Activated naive CD4-positive, alpha-beta T cell treated with anti-CD3 and anti-CD28 coated beads, Interleukin-2, amount 50 U/mL, for 72 hours (primary cell): ENCODE results near the gene SPEM3. TPM values are rescaled to one million over a fixed set of nuclear protein-coding genes. Genes with fewer than 3 reads are reported as not detected.

ENCODE experiments used
- ATAC-seq, 2 donors: fragments of 150-1000 bp; cut with Tn5 transposase; 2 replicates each; pipeline ENCODE4 v1.10.0; 2021; ENCODE audit warnings: mild to moderate bottlenecking in 2 of 2, moderate library complexity in 2 of 2
- DNase-seq, 2 donors: peaks; one replicate each; pipeline ENCODE4 v3.0.0; 2021 to 2022; ENCODE audit warnings: low spot score in 2 of 2
- H3K27ac Mint-ChIP-seq, 2 donors: one replicate each; pipeline ENCODE4 v1.8.0; 2022; ENCODE audit warnings: mild to moderate bottlenecking in 2 of 2, mixed read lengths in 2 of 2
- H3K36me3 Mint-ChIP-seq, 2 donors: one replicate each; pipeline ENCODE4 v1.8.0; 2022; ENCODE audit warnings: mixed read lengths in 2 of 2
- H3K9me3 Mint-ChIP-seq, 2 donors: one replicate each; pipeline ENCODE4 v1.8.0; 2022; ENCODE audit warnings: mixed read lengths in 2 of 2
- total RNA-seq, 2 donors: library from RNA; stranded (reverse); gene quantifications; one replicate each; pipeline ENCODE4 v1.2.3, GENCODE V29; 2022

Gene SPEM3
- not detected for total RNA-seq

- Mint-ChIP-seq H3K27ac (peak within 1 kb of the TSS in 1 of 2 donors; percentile 55), H3K9me3 (no peaks in the 10 kb centered on the region), H3K36me3 (no peaks in the 10 kb centered on the region)
- DNase-seq (no peak), ATAC-seq (no peak)
Observed at GRCh38 chr17:7428557-7428956, at the start of gene SPEM3. Gene SPEM3 (plus strand): TSS chr17:7428857. CDS start chr17:7428903, 46 bp downstream.

DNA sequence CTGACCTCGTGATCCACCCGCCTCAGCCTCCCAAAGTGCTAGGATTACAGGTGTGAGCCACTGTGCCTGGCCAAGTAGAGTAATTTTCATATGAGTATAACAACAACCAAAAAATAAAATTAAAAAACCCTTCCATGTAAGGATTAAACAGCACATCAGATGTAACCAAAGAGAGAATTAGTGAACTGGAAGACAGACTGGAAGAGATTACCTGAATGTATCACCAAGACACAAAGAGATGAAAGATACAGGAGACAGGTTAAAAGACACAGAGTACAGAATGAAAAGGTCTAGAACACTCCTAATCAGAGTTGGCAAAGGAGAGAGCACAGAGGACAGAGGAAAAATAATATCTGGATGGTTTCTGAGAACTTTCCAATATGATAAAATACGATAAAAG, 49.5 kb upstream of the SPEM3 start:
- DNase-seq (no peak), ATAC-seq (no peak)
- Mint-ChIP-seq H3K9me3 (peaks cover 0 to 6% of the 10 kb centered on the region in 2 donors), H3K36me3 (peaks cover 0 to 6% of the 10 kb centered on the region in 2 donors), H3K27ac (no peak overlapping the region)

DNA sequence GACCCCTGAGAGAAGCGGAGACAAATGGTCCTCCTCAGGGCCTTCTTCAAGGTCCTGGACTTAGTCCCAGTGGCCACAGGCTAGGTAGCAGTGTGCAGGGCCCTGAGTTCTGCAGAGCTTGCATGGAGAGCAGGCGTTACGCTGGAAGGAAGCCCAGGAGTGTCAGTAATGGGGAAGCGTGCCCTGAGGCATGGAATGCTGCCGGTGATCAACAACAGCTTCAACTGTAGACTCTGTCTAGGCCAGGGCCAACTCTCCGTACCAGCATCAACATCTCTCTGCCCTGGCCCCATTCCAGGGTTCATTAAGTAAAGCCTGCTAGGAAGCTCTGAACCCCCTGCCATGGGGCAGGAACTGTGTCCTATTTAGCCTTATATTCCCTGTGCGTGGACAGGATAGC, 48.3 kb upstream of the SPEM3 start:
- no peak overlapping the region for H3K27ac Mint-ChIP-seq
- H3K9me3 Mint-ChIP-seq: peaks cover 0 to 6% of the 10 kb centered on the region in 2 donors
- ATAC-seq (no peak), DNase-seq (no peak)
- H3K36me3 Mint-ChIP-seq: peaks cover 0 to 6% of the 10 kb centered on the region in 2 donors

GRCh38 chr17:7380855-7381683, 47.6 kb upstream of the SPEM3 start, which contains the start of gene TNK1:
Gene TNK1 (plus strand): TSS chr17:7381089. CDS start chr17:7382927, 1,838 bp downstream.
- peaks cover 0 to 6% of the 10 kb centered on the region in 2 donors for H3K9me3 Mint-ChIP-seq
- no peak within 1 kb of the TSS for H3K27ac Mint-ChIP-seq
- ATAC-seq: no peak
- no peak for DNase-seq
- peaks cover 0 to 6% of the 10 kb centered on the region in 2 donors for H3K36me3 Mint-ChIP-seq

DNA sequence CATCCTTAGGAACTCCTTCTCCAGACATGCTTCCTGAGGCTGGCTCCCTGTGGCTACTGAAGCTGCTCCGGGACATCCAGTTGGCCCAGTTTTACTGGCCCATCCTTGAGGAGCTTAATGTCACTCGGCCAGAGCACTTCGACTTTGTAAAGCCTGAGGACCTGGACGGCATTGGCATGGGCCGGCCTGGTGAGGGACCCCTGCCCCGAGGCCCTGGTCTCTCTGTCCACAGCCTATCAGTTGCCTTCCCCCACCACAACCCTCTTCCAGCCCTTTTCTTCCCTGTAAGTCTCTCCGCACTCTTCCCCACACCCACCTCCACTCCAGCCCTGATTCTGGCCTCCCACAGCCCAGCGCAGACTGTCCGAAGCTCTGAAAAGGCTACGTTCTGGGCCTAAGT, 45.8 kb upstream of the SPEM3 start:
- Mint-ChIP-seq H3K27ac (no peak overlapping the region), H3K9me3 (peaks cover 0 to 6% of the 10 kb centered on the region in 2 donors), H3K36me3 (peaks cover 0 to 6% of the 10 kb centered on the region in 2 donors)
- ATAC-seq: no peak
- DNase-seq: no peak

- H3K36me3 Mint-ChIP-seq: peaks cover 0 to 6% of the 10 kb centered on the region in 2 donors
- DNase-seq (no peak), ATAC-seq (no peak)
- no peak overlapping the region for H3K27ac Mint-ChIP-seq
- H3K9me3 Mint-ChIP-seq: peaks cover 0 to 6% of the 10 kb centered on the region in 2 donors
Observed at GRCh38 chr17:7383371-7383741, 45.3 kb upstream of the SPEM3 start.

GRCh38 chr17:7383742-7384488, 44.7 kb upstream of the SPEM3 start:
- DNase-seq: peak; percentile 79 to 80
- Mint-ChIP-seq H3K9me3 (peaks cover 0 to 6% of the 10 kb centered on the region in 2 donors), H3K27ac (peak overlapping the region in 1 of 2 donors; percentile 54), H3K36me3 (peaks cover 0 to 6% of the 10 kb centered on the region in 2 donors)
- ATAC-seq: peak; percentile 99

DNA sequence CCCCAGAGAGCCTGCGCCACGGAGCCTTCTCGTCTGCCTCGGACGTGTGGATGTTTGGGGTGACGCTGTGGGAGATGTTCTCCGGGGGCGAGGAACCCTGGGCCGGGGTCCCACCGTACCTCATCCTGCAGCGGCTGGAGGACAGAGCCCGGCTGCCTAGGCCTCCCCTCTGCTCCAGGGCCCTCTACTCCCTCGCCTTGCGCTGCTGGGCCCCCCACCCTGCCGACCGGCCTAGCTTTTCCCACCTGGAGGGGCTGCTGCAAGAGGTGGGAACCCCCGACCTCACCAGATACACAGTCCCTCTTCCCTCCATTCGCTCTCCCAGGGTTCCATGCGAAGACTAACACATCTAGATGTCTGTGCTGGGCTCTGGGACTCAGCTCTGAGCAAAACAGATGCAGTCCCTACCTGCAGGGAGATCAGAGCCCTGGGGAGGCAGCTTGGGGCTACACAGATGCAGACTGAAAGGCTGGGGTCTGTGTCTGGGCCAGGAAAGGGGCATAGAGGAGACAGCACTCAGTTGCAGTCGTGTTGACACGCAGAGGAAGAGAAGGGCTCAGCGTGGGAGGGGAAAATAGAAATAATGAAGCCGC, 44.1 kb upstream of the SPEM3 start:
- no peaks in the 10 kb centered on the region for H3K9me3 Mint-ChIP-seq
- H3K36me3 Mint-ChIP-seq: no peaks in the 10 kb centered on the region
- DNase-seq (no peak), ATAC-seq (no peak)
- peak overlapping the region in 1 of 2 donors; percentile 54 for H3K27ac Mint-ChIP-seq

DNA sequence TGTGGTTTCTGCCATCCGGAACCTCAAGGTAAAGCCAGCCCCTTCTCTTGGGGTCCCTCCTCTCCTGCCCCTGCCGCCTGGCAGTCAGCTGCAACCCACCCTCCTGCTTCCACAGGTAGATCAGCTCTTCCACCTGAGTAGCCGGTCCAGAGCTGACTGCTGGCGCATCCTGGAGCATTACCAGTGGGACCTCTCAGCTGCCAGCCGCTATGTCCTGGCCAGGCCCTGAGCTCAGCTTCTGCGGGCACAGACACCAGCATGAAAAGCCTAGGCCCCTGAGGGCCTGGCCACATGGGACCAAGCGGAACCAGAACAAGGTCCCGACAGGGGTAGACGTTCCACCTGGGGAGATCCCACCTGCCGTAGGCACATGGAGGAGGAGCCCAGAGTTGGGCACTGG, 39.8 kb upstream of the SPEM3 start:
- H3K27ac Mint-ChIP-seq: no peak overlapping the region
- no peaks in the 10 kb centered on the region for H3K9me3 Mint-ChIP-seq
- peaks cover 9 to 12% of the 10 kb centered on the region in 2 donors for H3K36me3 Mint-ChIP-seq
- ATAC-seq: no peak
- DNase-seq: no peak

DNA sequence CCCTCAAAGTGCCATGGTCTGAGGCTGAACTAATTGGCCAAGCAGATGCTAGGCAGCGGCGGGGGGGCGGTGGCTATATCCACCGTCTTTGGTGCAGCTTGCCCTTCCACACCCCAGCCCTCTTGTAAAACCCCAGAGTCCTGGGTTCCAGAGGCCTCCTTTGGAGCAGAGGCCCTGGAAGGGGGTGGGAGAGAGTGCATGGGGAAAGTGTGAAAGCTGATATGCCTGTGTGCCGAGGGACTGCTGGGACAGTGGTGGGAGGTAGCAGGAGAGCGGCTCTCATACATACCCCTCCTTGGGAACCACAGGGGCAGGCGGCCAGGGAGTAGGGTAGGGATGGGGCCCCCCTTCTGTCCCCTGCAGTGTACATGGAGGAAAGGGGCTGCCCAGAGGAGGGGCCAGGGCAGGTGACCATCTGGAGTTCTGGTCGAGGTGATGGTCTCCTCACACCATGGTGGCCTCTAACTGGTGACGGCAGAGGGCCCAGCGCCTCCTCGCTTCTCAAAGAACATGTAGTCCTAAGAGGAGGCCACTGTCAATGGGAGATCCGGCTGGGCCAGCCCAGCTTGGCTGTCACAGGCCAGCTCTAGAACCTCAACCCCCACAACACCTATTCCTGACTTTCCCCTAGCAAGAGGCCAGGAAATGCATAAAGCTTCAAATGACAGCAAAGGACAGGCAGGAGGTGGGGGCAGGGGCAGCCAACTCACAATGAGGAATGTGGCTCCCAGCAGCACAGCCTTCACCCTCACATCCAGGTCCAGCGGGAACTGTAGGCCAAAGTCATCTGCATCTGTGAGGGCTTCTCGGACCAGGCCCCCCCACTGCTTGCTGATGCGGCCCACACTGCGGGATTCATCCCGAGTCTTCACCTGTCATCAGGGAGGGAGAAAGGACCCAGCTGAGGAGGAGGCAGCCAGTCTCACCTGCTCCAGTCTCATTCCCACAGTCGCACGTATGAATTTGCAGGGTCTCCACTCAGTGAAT, 38.4 kb upstream of the SPEM3 start:
- ATAC-seq (no peak), DNase-seq (no peak)
- H3K36me3 Mint-ChIP-seq: peaks cover 9 to 19% of the 10 kb centered on the region in 2 donors
- no peaks in the 10 kb centered on the region for H3K9me3 Mint-ChIP-seq
- no peak overlapping the region for H3K27ac Mint-ChIP-seq

- DNase-seq: no peak
- Mint-ChIP-seq H3K9me3 (no peaks in the 10 kb centered on the region), H3K36me3 (peaks cover 9 to 19% of the 10 kb centered on the region in 2 donors), H3K27ac (no peak overlapping the region)
- ATAC-seq: no peak
Observed at GRCh38 chr17:7391307-7391706, 37.4 kb upstream of the SPEM3 start.

GRCh38 chr17:7392696-7393612, 35.7 kb upstream of the SPEM3 start:
- H3K36me3 Mint-ChIP-seq: peaks cover 9 to 19% of the 10 kb centered on the region in 2 donors
- H3K9me3 Mint-ChIP-seq: no peaks in the 10 kb centered on the region

GRCh38 chr17:7393613-7394451, 34.8 kb upstream of the SPEM3 start:
- no peak for DNase-seq
- Mint-ChIP-seq H3K9me3 (no peaks in the 10 kb centered on the region), H3K36me3 (peaks cover 9 to 19% of the 10 kb centered on the region in 2 donors), H3K27ac (peak overlapping the region; percentile 79 to 89)
- ATAC-seq: peak; percentile 44 to 64

More at GRCh38 chr17:7392696-7393612, 35.7 kb upstream of the SPEM3 start:
- no peak for ATAC-seq
- DNase-seq: no peak
- peak overlapping the region in 1 of 2 donors; percentile 44 for H3K27ac Mint-ChIP-seq

DNA sequence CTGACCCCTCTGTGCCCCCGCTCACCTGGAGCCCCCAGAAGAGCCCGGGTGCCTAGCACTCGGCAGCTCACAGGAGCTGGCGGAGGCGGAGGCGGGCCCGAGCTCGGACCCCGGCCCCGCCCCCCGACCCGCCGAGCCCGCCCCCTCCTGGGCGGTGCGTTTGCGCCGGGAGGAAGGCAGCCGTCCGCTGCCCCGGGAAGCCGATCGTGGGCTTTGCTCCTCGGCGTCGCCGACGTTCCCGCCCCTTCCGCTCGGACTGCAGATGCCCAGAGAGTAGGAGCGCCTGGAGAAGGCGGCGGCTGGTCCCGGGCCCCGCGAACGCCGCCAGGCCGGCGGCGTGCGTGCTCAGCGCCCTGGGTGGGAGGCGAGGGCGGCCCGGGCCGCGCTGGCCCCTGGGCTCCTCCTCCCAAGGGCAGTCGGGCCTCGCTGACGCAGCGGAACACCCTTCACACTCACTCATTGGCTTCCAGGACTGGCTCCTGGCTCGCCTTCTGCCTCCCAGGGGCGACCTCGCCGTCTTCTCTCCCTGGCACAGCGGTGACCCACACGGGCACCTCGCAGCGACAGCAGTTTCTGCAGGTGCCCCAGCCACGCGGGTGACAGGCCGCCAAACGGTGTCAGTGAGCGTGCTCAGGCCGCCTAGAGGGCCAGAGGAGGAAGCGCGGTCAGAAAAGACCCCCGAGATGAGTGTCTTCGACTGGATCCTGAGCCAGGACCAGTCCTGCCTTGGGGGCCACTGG, 34.0 kb upstream of the SPEM3 start, which contains the start of gene PLSCR3:
Gene PLSCR3, minus strand, starts transcription at position 74 of the 740 bp plus-strand sequence. CDS start 415 bp downstream, outside the sequence.
- H3K36me3 Mint-ChIP-seq: peaks cover 9 to 19% of the 10 kb centered on the region in 2 donors
- no peaks in the 10 kb centered on the region for H3K9me3 Mint-ChIP-seq
- peak; percentile 88 to 90 for DNase-seq
- ATAC-seq: peak; percentile 88 to 90
- H3K27ac Mint-ChIP-seq: peak within 1 kb of the TSS; percentile 86 to 95
